Smooth muscle cell (in vitro differentiated cells): ENCODE measurements around the gene ARHGEF4. TPM values are rescaled to one million over a fixed set of nuclear protein-coding genes. Genes with fewer than 3 reads are reported as not detected.

ENCODE experiments used
- DNase-seq: peaks from one replicate; lab custom pipeline; 2025; ENCODE audit not compliant: unreplicated experiment; lab: John Stamatoyannopoulos, UW
- H2AFZ ChIP-seq: fragments of 200-600 bp; sonication (generic); 2 replicates; pipeline ENCODE4 v1.6.0; 2016; ENCODE audit warnings: antibody characterized with exemption, low read depth, mild to moderate bottlenecking
- H3F3A ChIP-seq: fragments of 200-600 bp; sonication (generic); 2 replicates; pipeline ENCODE4 v1.6.0; 2017; ENCODE audit warnings: antibody characterized with exemption, low read depth
- H3K27ac ChIP-seq: fragments of 200-600 bp; sonication (generic); 2 replicates; pipeline ENCODE4 v1.5.1; 2016; ENCODE audit warnings: low read depth, mild to moderate bottlenecking
- H3K27me3 ChIP-seq: fragments of 200-600 bp; sonication (generic); 2 replicates; pipeline ENCODE4 v1.6.1; 2016; ENCODE audit warnings: low read depth, mild to moderate bottlenecking
- H3K36me3 ChIP-seq: fragments of 200-600 bp; sonication (generic); 2 replicates; pipeline ENCODE4 v1.5.1; 2016; ENCODE audit warnings: low read depth
- H3K4me1 ChIP-seq: fragments of 200-600 bp; sonication (generic); 2 replicates; pipeline ENCODE4 v1.5.1; 2016; ENCODE audit warnings: low read depth
- H3K4me2 ChIP-seq: fragments of 200-600 bp; sonication (generic); 2 replicates; pipeline ENCODE4 v1.6.0; 2016; ENCODE audit warnings: mild to moderate bottlenecking
- H3K4me3 ChIP-seq: fragments of 200-600 bp; sonication (generic); 2 replicates; pipeline ENCODE4 v1.5.1; 2016; ENCODE audit warnings: mild to moderate bottlenecking
- H3K79me2 ChIP-seq: fragments of 200-600 bp; sonication (generic); 2 replicates; pipeline ENCODE4 v1.6.0; 2016; ENCODE audit warnings: low read depth, mild to moderate bottlenecking
- H3K9ac ChIP-seq: fragments of 200-600 bp; sonication (generic); 2 replicates; pipeline ENCODE4 v1.6.0; 2016; ENCODE audit warnings: low read depth
- H3K9me3 ChIP-seq: fragments of 200-600 bp; sonication (generic); replicated peaks from 2 replicates; pipeline ENCODE4 v1.5.1; 2016; ENCODE audit warnings: low read depth
- H4K20me1 ChIP-seq: fragments of 200-600 bp; sonication (generic); 2 replicates; pipeline ENCODE4 v1.6.0; 2016; ENCODE audit warnings: low read depth
- CTCF ChIP-seq: fragments of 200-600 bp; sonication (generic); IDR thresholded peaks from 2 replicates; pipeline ENCODE4 v1.5.1; 2017; ENCODE audit warnings: borderline replicate concordance, mild to moderate bottlenecking, antibody characterized with exemption; ENCODE audit not compliant: insufficient read depth, poor library complexity, severe bottlenecking
- WGBS: methylation state at CpG from one replicate; pipeline ENCODE4 v1.1.7; 2016; ENCODE audit warnings: low lambda C conversion rate; 5-methylcytosine and 5-hydroxymethylcytosine counted together
- polyA plus RNA-seq: library from polyadenylated mRNA; unstranded; fragments of >200 nt; fragmentation: Nextera tagmentation; extraction: Ambion mirVana; gene quantifications from 2 replicates; pipeline ENCODE4 v1.2.1, GENCODE V29; 2016
- total RNA-seq: library from RNA; depleted of rRNA; stranded (reverse); fragments of >200 nt; gene quantifications from 2 replicates; pipeline ENCODE4 v1.2.3, GENCODE V29; 2014

ARHGEF4 gene
- total and polyA plus RNA-seq, 2 experiments from 2014 or later: 14.9 to 16.0 TPM

GRCh38 chr2:130825231-130825965, 11.3 kb upstream of the ARHGEF4 start:
- peaks cover 23% of the 10 kb centered on the region for H3K4me1 ChIP-seq
- no peaks in the 10 kb centered on the region for H3K36me3 ChIP-seq
- H3K27ac ChIP-seq: peak overlapping the region; percentile 43
- 83% methylated on average over 12 of the region's 16 CpGs for WGBS
- H4K20me1 ChIP-seq: no peaks in the 10 kb centered on the region
- no peaks in the 10 kb centered on the region for H3K27me3 ChIP-seq
- no peak overlapping the region for H3K9ac ChIP-seq
- no peaks in the 10 kb centered on the region for H3K9me3 ChIP-seq
- no peaks in the 10 kb centered on the region for H3K79me2 ChIP-seq
- TF ChIP-seq CTCF: no peak
- no peaks in the 10 kb centered on the region for H3F3A ChIP-seq
- no peak overlapping the region for H3K4me3 ChIP-seq
- no peak overlapping the region for H2AFZ ChIP-seq
- no peak for DNase-seq
- H3K4me2 ChIP-seq: no peak overlapping the region

- peaks cover 18% of the 10 kb centered on the region for H3K4me1 ChIP-seq
Observed at GRCh38 chr2:130825966-130826253, 10.8 kb upstream of the ARHGEF4 start.

GRCh38 chr2:130826419-130826818, 10.3 kb upstream of the ARHGEF4 start:
- Histone ChIP-seq H3K79me2 (no peaks in the 10 kb centered on the region), H3F3A (no peaks in the 10 kb centered on the region), H3K9ac (no peak overlapping the region), H4K20me1 (no peaks in the 10 kb centered on the region), H3K4me2 (no peak overlapping the region), H3K9me3 (no peaks in the 10 kb centered on the region), H3K27ac (peak overlapping the region; percentile 83), H2AFZ (no peak overlapping the region), H3K4me1 (peaks cover 18% of the 10 kb centered on the region), H3K27me3 (no peaks in the 10 kb centered on the region), H3K4me3 (no peak overlapping the region), H3K36me3 (no peaks in the 10 kb centered on the region)
- 90% methylated on average over 12 of the region's 12 CpGs for whole genome bisulfite sequencing
- DNase-seq: no peak
- TF ChIP-seq CTCF: no peak

More at GRCh38 chr2:130825966-130826253, 10.8 kb upstream of the ARHGEF4 start:
- Histone ChIP-seq H3K27me3 (no peaks in the 10 kb centered on the region), H4K20me1 (no peaks in the 10 kb centered on the region), H3K9ac (no peak overlapping the region), H3K4me3 (no peak overlapping the region), H3K79me2 (no peaks in the 10 kb centered on the region), H3K4me2 (no peak overlapping the region), H3K27ac (no peak overlapping the region), H3F3A (no peaks in the 10 kb centered on the region), H3K36me3 (no peaks in the 10 kb centered on the region), H3K9me3 (no peaks in the 10 kb centered on the region), H2AFZ (no peak overlapping the region)
- no peak for DNase-seq
- 95% methylated on average over 12 of the region's 13 CpGs for WGBS
- no peak for TF ChIP-seq CTCF
